CD4-positive, alpha-beta T cell (primary cell): ENCODE measurements around the gene FARP1. TPM values are rescaled to one million over a fixed set of nuclear protein-coding genes. Genes with fewer than 3 reads are reported as not detected.
A peak's percentile ranks its signal among the peaks of the same experiment; 100 is the strongest.

Source experiments
- ATAC-seq: fragments of 200-7000 bp; cut with Tn5 transposase; one replicate; pipeline ENCODE4 v1.10.0; 2022; ENCODE audit warnings: mild to moderate bottlenecking; ENCODE audit not compliant: poor library complexity
- CTCF ChIA-PET: fragments of 350-600 bp; sonication (Branson Sonifier 250); formaldehyde crosslinking; loops from one replicate; lab custom pipeline; 2021; ENCODE audit warnings: antibody characterized with exemption, inconsistent platforms; lab: Charles Lee
- POLR2A ChIA-PET: fragments of 350-600 bp; sonication (Branson Sonifier 250); formaldehyde crosslinking; loops from one replicate; lab custom pipeline; 2021; ENCODE audit warnings: antibody characterized with exemption, inconsistent platforms; lab: Charles Lee
- DNase-seq, 14 experiments: peaks; one replicate each; pipeline ENCODE4 v3.0.0-alpha.2; 2013 to 2020; ENCODE audit warnings: mixed read lengths in 2 of 14
- H3K27ac ChIP-seq, 2 donors: one replicate each; pipeline versions ENCODE4 v1.5.1 to v1.7.0; 2013; ENCODE audit warnings: low read length in 2 of 2, low read depth in 1 of 2, mild to moderate bottlenecking in 1 of 2
- H3K27me3 ChIP-seq, 2 experiments: 1 replicate in 1 of 2; 2 replicates in 1 of 2; pipeline versions ENCODE4 v1.6.1 to v1.7.0; 2013; ENCODE audit warnings: low read length in 2 of 2, control low read depth in 1 of 2, mild to moderate bottlenecking in 1 of 2, moderate library complexity in 1 of 2; ENCODE audit not compliant: insufficient read depth in 2 of 2, control insufficient read depth in 1 of 2
- H3K36me3 ChIP-seq: one replicate; pipeline ENCODE4 v1.6.1; 2013; ENCODE audit warnings: low read length, control low read depth; ENCODE audit not compliant: insufficient read depth
- H3K4me1 ChIP-seq: one replicate; pipeline ENCODE4 v1.6.1; 2013; ENCODE audit warnings: low read length, control low read depth; ENCODE audit not compliant: insufficient read depth
- H3K4me3 ChIP-seq: one replicate; pipeline ENCODE4 v1.5.1; 2013; ENCODE audit warnings: mild to moderate bottlenecking, low read length, moderate library complexity
- H3K9me3 ChIP-seq, 2 experiments: 1 replicate in 1 of 2; 2 replicates in 1 of 2; pipeline versions ENCODE4 v1.6.1 to v1.7.0; 2013; ENCODE audit warnings: low read length in 2 of 2, mild to moderate bottlenecking in 2 of 2, control low read depth in 1 of 2, moderate library complexity in 1 of 2; ENCODE audit not compliant: control insufficient read depth in 1 of 2, insufficient read depth in 1 of 2
- H3K27ac Mint-ChIP-seq: one replicate; pipeline ENCODE4 v1.8.0; 2020; ENCODE audit warnings: mixed read lengths
- H3K27me3 Mint-ChIP-seq: one replicate; pipeline ENCODE4 v1.8.0; 2021; ENCODE audit warnings: mixed read lengths
- H3K36me3 Mint-ChIP-seq: one replicate; pipeline ENCODE4 v1.8.0; 2021; ENCODE audit warnings: low read depth, mixed read lengths
- H3K4me1 Mint-ChIP-seq: one replicate; pipeline ENCODE4 v1.8.0; 2021; ENCODE audit warnings: low read depth, mixed read lengths
- H3K4me3 Mint-ChIP-seq: one replicate; pipeline ENCODE4 v1.8.0; 2020; ENCODE audit warnings: mild to moderate bottlenecking, mixed read lengths
- H3K9me3 Mint-ChIP-seq: one replicate; pipeline ENCODE4 v1.8.0; 2020; ENCODE audit warnings: mixed read lengths
- intact Hi-C, 2 experiments: fragments of 100-400 bp; cut with DNase I in 1 of 2; cut with micrococcal nuclease in 1 of 2; formaldehyde crosslinking; loops; one replicate each; pipeline versions ENCODE4 v1.15.1 to v1.9.0; 2023 to 2025; cut with DNase I, micrococcal nuclease
- total RNA-seq, 174 experiments: library from RNA in 2 of 174; stranded (reverse) in 2 of 174; gene quantifications; one replicate each; pipeline ENCODE4 v1.2.3 and lab custom pipeline; 2021 to 2026
- TF ChIP-seq, protein P1 (sequence below): fragments of 200-600 bp; IDR thresholded peaks from one replicate; pipeline ENCODE4 v1.8.0; 2022; ENCODE audit warnings: antibody characterized with exemption, mild to moderate bottlenecking

Gene FARP1
- total RNA-seq, 2 experiments from 2014 or later: 0.30 TPM; not detected in 1

DNA sequence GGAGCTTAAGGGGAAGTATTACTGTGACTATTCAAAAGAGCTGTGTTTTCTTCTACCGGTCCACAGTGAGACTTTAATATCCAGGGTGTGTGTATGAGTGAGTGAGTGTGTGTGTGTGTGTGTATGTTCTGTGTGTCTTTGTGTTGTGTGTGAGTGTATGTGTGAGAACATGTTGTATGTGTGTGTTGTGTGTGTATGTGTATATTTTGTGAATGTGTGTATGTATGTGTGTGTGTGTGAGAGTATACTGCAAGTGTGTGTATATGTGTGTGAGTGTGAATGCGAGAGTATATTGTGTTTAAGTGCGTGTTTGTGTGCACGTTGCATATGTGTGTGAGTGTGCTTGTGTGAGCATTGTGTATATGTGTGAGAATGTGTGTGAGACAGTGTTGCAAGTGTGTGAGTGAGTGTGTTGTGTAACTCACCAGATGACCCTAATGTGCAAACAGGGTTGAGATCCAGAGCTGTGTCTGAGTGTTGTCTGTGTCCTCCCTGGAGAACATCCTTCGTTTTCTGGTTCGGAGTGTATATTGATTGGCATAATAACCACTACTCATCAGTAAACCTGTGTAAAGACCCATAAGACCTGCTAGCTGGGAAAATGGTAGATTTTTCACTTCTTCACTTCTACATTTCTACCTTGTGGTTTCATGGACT is 135.3 kb downstream of the FARP1 start:
- Mint-ChIP-seq H3K4me3 (no peak overlapping the region), H3K27ac (no peak overlapping the region), H3K36me3 (no peaks in the 10 kb centered on the region), H3K27me3 (peaks cover 15% of the 10 kb centered on the region), H3K9me3 (no peaks in the 10 kb centered on the region), H3K4me1 (no peaks in the 10 kb centered on the region)
- Histone ChIP-seq H3K27me3 (peaks cover 0 to 5% of the 10 kb centered on the region in 2 experiments), H3K4me1 (no peaks in the 10 kb centered on the region), H3K36me3 (no peaks in the 10 kb centered on the region), H3K9me3 (peaks cover 0 to 7% of the 10 kb centered on the region in 2 experiments), H3K27ac (no peak overlapping the region), H3K4me3 (no peak overlapping the region)
- CTCF ChIA-PET: no interaction called here
- POLR2A ChIA-PET: no interaction called here
- intact Hi-C loops: no loop called here
- TF ChIP-seq, protein P1, sequence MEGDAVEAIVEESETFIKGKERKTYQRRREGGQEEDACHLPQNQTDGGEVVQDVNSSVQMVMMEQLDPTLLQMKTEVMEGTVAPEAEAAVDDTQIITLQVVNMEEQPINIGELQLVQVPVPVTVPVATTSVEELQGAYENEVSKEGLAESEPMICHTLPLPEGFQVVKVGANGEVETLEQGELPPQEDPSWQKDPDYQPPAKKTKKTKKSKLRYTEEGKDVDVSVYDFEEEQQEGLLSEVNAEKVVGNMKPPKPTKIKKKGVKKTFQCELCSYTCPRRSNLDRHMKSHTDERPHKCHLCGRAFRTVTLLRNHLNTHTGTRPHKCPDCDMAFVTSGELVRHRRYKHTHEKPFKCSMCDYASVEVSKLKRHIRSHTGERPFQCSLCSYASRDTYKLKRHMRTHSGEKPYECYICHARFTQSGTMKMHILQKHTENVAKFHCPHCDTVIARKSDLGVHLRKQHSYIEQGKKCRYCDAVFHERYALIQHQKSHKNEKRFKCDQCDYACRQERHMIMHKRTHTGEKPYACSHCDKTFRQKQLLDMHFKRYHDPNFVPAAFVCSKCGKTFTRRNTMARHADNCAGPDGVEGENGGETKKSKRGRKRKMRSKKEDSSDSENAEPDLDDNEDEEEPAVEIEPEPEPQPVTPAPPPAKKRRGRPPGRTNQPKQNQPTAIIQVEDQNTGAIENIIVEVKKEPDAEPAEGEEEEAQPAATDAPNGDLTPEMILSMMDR: no peak
- ATAC-seq: no peak
- DNase-seq: no peak

DNA sequence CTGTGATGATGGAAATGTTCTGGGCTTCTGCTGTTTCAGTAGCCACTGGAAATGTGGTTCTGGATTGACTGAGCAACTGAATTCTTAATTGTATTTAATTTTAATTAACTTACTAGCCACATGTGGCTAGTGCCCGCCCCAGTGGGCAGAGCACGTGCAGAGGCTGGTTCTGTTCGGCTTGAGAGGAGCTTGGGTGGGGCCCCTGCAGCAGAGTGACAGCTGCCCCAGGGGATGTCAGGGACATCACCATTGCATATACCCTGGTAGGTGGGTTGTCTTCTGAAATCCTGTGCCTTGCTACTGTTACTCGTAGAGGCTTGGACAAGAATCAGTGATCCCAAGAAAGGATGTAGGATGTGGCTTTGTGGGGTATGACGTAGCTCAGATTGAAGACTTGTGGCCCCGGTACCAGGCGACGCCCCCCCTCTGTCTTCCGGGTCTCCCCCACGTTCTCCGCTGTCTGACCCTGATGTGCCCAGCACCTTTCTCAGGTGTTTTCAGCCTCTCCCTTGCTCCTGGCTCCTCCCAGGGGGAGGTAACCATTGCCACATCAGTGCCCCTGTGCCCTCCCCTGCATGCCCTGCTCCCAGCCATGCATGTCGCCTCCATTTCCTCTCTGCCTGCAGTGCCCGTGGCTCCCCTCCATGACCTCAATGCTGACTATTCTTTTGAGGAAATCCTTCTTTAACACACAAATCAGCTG is 136.7 kb downstream of the FARP1 start:
- peak in 4 of 14 experiments; percentile 2 to 14 (median 7) for DNase-seq
- H3K27me3 ChIP-seq: peaks cover 0 to 5% of the 10 kb centered on the region in 2 experiments
- no peak overlapping the region for H3K4me3 Mint-ChIP-seq
- H3K27me3 Mint-ChIP-seq: peaks cover 15% of the 10 kb centered on the region
- H3K27ac Mint-ChIP-seq: no peak overlapping the region
- H3K36me3 ChIP-seq: no peaks in the 10 kb centered on the region
- H3K4me3 ChIP-seq: peak overlapping the region; percentile 20
- CTCF ChIA-PET: no interaction called here
- TF ChIP-seq, protein P1: no peak
- peaks cover 0 to 7% of the 10 kb centered on the region in 2 experiments for H3K9me3 ChIP-seq
- no peak overlapping the region for H3K27ac ChIP-seq
- POLR2A ChIA-PET: no interaction called here
- intact Hi-C loops: no loop called here
- no peaks in the 10 kb centered on the region for H3K4me1 ChIP-seq
- no peaks in the 10 kb centered on the region for H3K36me3 Mint-ChIP-seq
- no peaks in the 10 kb centered on the region for H3K4me1 Mint-ChIP-seq
- no peaks in the 10 kb centered on the region for H3K9me3 Mint-ChIP-seq
- ATAC-seq: peak; percentile 43

DNA sequence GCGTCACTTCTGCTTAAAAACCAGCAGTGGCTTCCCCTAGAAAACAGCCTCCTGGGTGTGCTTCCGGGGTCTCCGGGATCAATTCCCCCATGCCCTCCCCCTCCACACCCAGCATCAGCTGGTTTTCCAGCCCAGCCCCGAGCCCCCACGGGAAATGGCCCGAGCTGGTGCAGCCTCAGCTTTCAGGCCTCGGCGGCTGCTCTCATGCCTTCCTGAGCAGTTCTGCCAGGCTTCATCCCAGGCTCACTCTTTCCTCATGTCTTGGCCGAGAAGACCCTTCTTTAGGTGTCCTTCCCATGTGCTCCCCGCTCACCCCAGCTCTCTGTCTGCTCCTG is 137.2 kb downstream of the FARP1 start:
- intact Hi-C loops: no loop called here

More for the DNA sequence above, 137.2 kb downstream of the FARP1 start:
- Histone ChIP-seq H3K4me1 (no peaks in the 10 kb centered on the region), H3K27me3 (peaks cover 0 to 5% of the 10 kb centered on the region in 2 experiments), H3K36me3 (no peaks in the 10 kb centered on the region), H3K9me3 (peaks cover 0 to 7% of the 10 kb centered on the region in 2 experiments), H3K4me3 (peak overlapping the region; percentile 20), H3K27ac (no peak overlapping the region)
- CTCF ChIA-PET: no interaction called here
- TF ChIP-seq, protein P1: no peak
- DNase-seq: no peak
- POLR2A ChIA-PET: no interaction called here
- Mint-ChIP-seq H3K9me3 (no peaks in the 10 kb centered on the region), H3K4me1 (no peaks in the 10 kb centered on the region), H3K27ac (no peak overlapping the region), H3K36me3 (no peaks in the 10 kb centered on the region), H3K27me3 (peaks cover 15% of the 10 kb centered on the region), H3K4me3 (no peak overlapping the region)
- no peak for ATAC-seq
